ENCODE measurements around the gene UBE2I. TPM values are rescaled to one million over a fixed set of nuclear protein-coding genes. Genes with fewer than 3 reads are reported as not detected.

The UBE2I gene
- total RNA-seq, 2 experiments from 2014 or later: 122 to 323 TPM

DNA sequence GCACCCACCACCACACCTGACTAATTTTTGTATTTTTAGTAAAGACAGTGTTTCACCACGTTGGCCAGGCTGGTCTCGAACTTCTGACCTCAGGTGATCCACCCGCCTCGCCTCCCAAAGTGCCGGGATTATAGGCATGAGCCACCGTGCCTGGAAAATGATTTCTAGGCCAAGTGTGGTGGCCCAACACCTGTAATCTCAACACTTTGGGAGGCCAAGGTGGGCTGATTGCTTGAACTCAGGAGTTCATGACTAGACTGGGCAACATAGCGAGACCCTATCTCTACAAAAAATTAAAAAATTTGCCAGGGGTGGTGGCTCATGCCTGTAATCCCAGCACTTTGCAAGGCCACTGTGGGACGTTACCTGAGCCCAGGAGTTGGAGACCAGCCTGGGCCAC, 13.0 kb downstream of the UBE2I start:
- TF ChIP-seq EZH2phosphoT487 (IDR thresholded peaks at IDR 0.05; ENCODE audit: borderline replicate concordance, low read depth, low read length): no peak
- TF ChIP-seq, protein P1, sequence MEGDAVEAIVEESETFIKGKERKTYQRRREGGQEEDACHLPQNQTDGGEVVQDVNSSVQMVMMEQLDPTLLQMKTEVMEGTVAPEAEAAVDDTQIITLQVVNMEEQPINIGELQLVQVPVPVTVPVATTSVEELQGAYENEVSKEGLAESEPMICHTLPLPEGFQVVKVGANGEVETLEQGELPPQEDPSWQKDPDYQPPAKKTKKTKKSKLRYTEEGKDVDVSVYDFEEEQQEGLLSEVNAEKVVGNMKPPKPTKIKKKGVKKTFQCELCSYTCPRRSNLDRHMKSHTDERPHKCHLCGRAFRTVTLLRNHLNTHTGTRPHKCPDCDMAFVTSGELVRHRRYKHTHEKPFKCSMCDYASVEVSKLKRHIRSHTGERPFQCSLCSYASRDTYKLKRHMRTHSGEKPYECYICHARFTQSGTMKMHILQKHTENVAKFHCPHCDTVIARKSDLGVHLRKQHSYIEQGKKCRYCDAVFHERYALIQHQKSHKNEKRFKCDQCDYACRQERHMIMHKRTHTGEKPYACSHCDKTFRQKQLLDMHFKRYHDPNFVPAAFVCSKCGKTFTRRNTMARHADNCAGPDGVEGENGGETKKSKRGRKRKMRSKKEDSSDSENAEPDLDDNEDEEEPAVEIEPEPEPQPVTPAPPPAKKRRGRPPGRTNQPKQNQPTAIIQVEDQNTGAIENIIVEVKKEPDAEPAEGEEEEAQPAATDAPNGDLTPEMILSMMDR (conservative IDR thresholded peaks at IDR 0.05; ENCODE audit: low read length): no peak
- Histone ChIP-seq H3K4me3 (ENCODE audit: low read depth, low read length, poor library complexity, severe bottlenecking) (no peak overlapping the region), H3K79me2 (ENCODE audit: insufficient read depth, low read depth, low read length) (no peaks in the 10 kb centered on the region), H3K4me1 (ENCODE audit: insufficient read depth, low read length, poor library complexity, severe bottlenecking) (no peaks in the 10 kb centered on the region), H2AFZ (ENCODE audit: low read length) (no peak overlapping the region), H4K20me1 (ENCODE audit: insufficient read depth, low read length) (no peaks in the 10 kb centered on the region), H3K9me3 (ENCODE audit: low read length) (no peaks in the 10 kb centered on the region), H3K27ac (ENCODE audit: low read depth, low read length, poor library complexity, severe bottlenecking) (no peak overlapping the region), H3K4me2 (ENCODE audit: low read length) (no peak overlapping the region), H3K36me3 (ENCODE audit: insufficient read depth, low read length) (peaks cover 85% of the 10 kb centered on the region), H3K9me2 (ENCODE audit: insufficient read depth, low read length) (no peaks in the 10 kb centered on the region)
- intact Hi-C loops (cut with micrococcal nuclease; ENCODE audit: unreplicated experiment): no loop called here
- no peak for DNase-seq (ENCODE audit: low spot score)
- CTCF ChIA-PET (ENCODE audit: unreplicated experiment): no interaction called here
- BruUV-seq (replicated peaks): no TSS peak
- POLR2A ChIA-PET: interaction anchor here (0.6 kb wide), 1 partner anchor 17 kb away, joined by 5 read pairs; no protein-coding TSS in a partner anchor

DNA sequence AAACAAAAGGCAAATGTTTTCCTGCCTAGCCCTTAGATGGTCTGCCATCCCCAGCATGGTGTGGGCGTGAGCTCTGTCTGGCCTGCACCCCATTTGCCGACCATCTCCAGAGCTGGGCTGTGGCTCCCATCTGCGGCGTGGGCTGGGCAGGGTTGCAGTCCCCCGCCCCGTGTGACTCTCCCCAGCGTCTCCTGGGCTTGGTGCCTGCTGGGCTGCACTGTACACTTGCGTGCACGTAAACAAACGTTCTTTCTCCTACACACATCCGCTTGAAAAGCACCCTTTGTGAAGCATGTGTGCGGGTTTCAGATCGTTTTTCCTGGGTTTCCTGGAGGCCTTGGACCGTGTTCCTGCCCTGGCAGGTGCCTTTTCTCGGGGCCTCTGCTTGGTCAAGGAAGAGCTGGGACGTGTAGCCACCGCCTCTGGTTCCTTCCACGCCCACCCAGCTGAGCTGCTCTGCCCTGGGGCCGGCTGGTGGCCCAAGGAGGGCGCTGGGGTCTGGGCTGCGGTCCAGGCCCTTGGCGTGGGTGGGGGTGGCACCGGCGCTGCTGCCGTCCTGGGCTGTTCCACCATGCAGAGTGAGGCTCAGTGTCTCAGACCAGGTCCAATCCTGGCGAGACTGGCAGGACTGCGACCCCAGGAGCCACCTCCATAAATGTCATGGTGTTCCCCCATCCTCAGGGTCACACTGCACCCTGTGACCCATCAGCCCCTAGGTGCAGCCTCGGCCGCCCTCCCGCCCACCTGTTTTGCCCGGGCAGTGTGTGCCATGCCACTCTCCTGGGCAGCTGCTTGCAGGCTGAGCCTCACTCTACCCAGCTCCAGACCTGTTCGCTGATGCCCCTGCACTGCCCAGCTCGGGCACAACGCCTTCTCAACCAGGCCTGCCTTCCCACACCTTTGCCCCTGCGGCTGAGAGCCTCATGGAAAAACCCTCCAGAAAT, 14.1 kb downstream of the UBE2I start:
- POLR2A ChIA-PET: no interaction called here

More for the DNA sequence above, 14.1 kb downstream of the UBE2I start:
- TF ChIP-seq, protein P1 (conservative IDR thresholded peaks at IDR 0.05; ENCODE audit: low read length): no peak
- no peak for TF ChIP-seq EZH2phosphoT487 (IDR thresholded peaks at IDR 0.05; ENCODE audit: borderline replicate concordance, low read depth, low read length)
- Histone ChIP-seq H4K20me1 (ENCODE audit: insufficient read depth, low read length) (no peaks in the 10 kb centered on the region), H3K79me2 (ENCODE audit: insufficient read depth, low read depth, low read length) (no peaks in the 10 kb centered on the region), H2AFZ (ENCODE audit: low read length) (no peak overlapping the region), H3K9me3 (ENCODE audit: low read length) (no peaks in the 10 kb centered on the region), H3K36me3 (ENCODE audit: insufficient read depth, low read length) (peaks cover 74% of the 10 kb centered on the region), H3K27ac (ENCODE audit: low read depth, low read length, poor library complexity, severe bottlenecking) (no peak overlapping the region), H3K4me2 (ENCODE audit: low read length) (no peak overlapping the region), H3K4me1 (ENCODE audit: insufficient read depth, low read length, poor library complexity, severe bottlenecking) (no peaks in the 10 kb centered on the region), H3K4me3 (ENCODE audit: low read depth, low read length, poor library complexity, severe bottlenecking) (no peak overlapping the region), H3K9me2 (ENCODE audit: insufficient read depth, low read length) (no peaks in the 10 kb centered on the region)
- no peak for DNase-seq (ENCODE audit: low spot score)
- intact Hi-C loops (cut with micrococcal nuclease; ENCODE audit: unreplicated experiment): no loop called here
- CTCF ChIA-PET (ENCODE audit: unreplicated experiment): no interaction called here
- BruUV-seq (replicated peaks): no TSS peak

Measured in OCI-LY7 (cell line).